ENCODE measurements around the gene CUL9.

DNA sequence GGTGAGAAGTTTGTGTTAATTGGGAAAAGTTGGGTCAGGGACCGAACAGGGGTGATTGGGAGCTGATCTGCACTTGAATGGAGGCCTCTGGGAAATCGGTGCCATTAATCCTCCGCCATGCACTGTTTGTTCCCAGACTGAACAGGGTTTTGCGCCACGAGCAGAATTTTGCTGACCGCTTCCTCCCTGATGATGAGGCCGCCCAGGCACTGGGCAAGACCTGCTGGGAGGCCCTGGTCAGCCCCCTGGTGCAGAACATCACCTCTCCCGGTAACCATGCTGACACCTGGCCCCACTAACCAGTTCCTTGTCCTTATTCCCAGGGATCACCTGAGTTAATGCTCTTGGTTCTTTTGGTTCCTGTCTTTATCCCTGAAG lies 21.7 kb downstream of the CUL9 start:
- no peak for TF ChIP-seq EZH2phosphoT487 (IDR thresholded peaks at IDR 0.05)
- TF ChIP-seq EZH2 (IDR thresholded peaks at IDR 0.05): no peak

All from neural progenitor cell (in vitro differentiated cells).